IMR-90 (cell line): ENCODE data around the gene PITHD1. TPM values are rescaled to one million over a fixed set of nuclear protein-coding genes. Genes with fewer than 3 reads are reported as not detected.

ENCODE experiments used
- ATAC-seq: fragments of 200-7000 bp; cut with Tn5 transposase; 2 replicates; pipeline ENCODE4 v1.9.1; 2020; ENCODE audit warnings: low read depth, mild to moderate bottlenecking, moderate library complexity
- BruUV-seq: library from RNA; stranded (reverse); fragments of 400-500 nt; replicated peaks from 2 replicates; lab custom pipeline; 2021; lab: Mats Ljungman, UMichigan
- CTCF ChIA-PET: fragments of 300-600 bp; formaldehyde crosslinking; extraction: SDS; loops from one replicate; lab custom pipeline; 2021; ENCODE audit warnings: antibody characterized with exemption; lab: Yijun Ruan, JAX
- POLR2A ChIA-PET: fragments of 300-600 bp; sonication (Branson Sonifier 250); formaldehyde crosslinking; loops from one replicate; lab custom pipeline; 2022; ENCODE audit warnings: antibody characterized with exemption; ENCODE audit not compliant: unreplicated experiment; lab: Charles Lee
- DNase-seq: peaks from one replicate; pipeline ENCODE4 v3.0.0; 2013
- H2AFZ ChIP-seq: replicated peaks from 2 replicates; pipeline ENCODE3; 2013; ENCODE audit warnings: low read length, mild to moderate bottlenecking; ENCODE audit not compliant: poor library complexity
- H2AK5ac ChIP-seq: 2 replicates; pipeline ENCODE4 v1.6.1; 2013; ENCODE audit warnings: low read depth, low read length, inconsistent platforms
- H2AK9ac ChIP-seq: replicated peaks from 2 replicates; pipeline ENCODE3; 2013; ENCODE audit warnings: mild to moderate bottlenecking, low read depth, low read length, moderate library complexity; ENCODE audit not compliant: poor library complexity
- H2BK120ac ChIP-seq: 2 replicates; pipeline ENCODE4 v1.6.1; 2013; ENCODE audit warnings: low read depth, low read length, inconsistent platforms
- H2BK15ac ChIP-seq: 3 replicates; pipeline ENCODE4 v1.6.1; 2013; ENCODE audit warnings: low read depth, low read length, inconsistent platforms
- H2BK20ac ChIP-seq: 2 replicates; pipeline ENCODE4 v1.6.1; 2013; ENCODE audit warnings: low read depth, mild to moderate bottlenecking, inconsistent platforms, low read length, moderate library complexity
- H2BK5ac ChIP-seq: 2 replicates; pipeline ENCODE4 v1.6.1; 2013; ENCODE audit warnings: mild to moderate bottlenecking, low read depth, low read length, inconsistent platforms; ENCODE audit not compliant: poor library complexity, severe bottlenecking
- H3K14ac ChIP-seq: replicated peaks from 2 replicates; pipeline ENCODE4 v1.6.1; 2013; ENCODE audit warnings: low read depth, low read length, inconsistent platforms
- H3K18ac ChIP-seq: 2 replicates; pipeline ENCODE4 v1.6.1; 2013; ENCODE audit warnings: low read depth, low read length, control low read depth
- H3K23ac ChIP-seq: 2 replicates; pipeline ENCODE4 v1.6.1; 2013; ENCODE audit warnings: low read depth, low read length, inconsistent platforms
- H3K27ac ChIP-seq: 2 replicates; pipeline ENCODE4 v1.5.1; 2013; ENCODE audit warnings: mild to moderate bottlenecking, control low read depth, low read length; ENCODE audit not compliant: insufficient read depth
- H3K27me3 ChIP-seq: 2 replicates; pipeline ENCODE4 v1.6.1; 2013; ENCODE audit warnings: low read length; ENCODE audit not compliant: control insufficient read depth, insufficient read depth
- H3K36me3 ChIP-seq: 2 replicates; pipeline ENCODE4 v1.6.1; 2013; ENCODE audit warnings: low read length, mixed read lengths; ENCODE audit not compliant: control insufficient read depth, insufficient read depth
- H3K4ac ChIP-seq: 2 replicates; pipeline ENCODE4 v1.6.1; 2013; ENCODE audit warnings: low read depth, low read length, inconsistent platforms
- H3K4me1 ChIP-seq: 2 replicates; pipeline ENCODE4 v1.6.1; 2013; ENCODE audit warnings: low read length, mixed read lengths; ENCODE audit not compliant: control insufficient read depth, insufficient read depth
- H3K4me2 ChIP-seq: 2 replicates; pipeline ENCODE4 v1.6.1; 2013; ENCODE audit warnings: low read depth, mild to moderate bottlenecking, control low read depth, low read length, moderate library complexity
- H3K4me3 ChIP-seq: 2 replicates; pipeline ENCODE4 v1.5.1; 2013; ENCODE audit warnings: low read depth, mild to moderate bottlenecking, control low read depth, low read length, moderate library complexity; ENCODE audit not compliant: insufficient read depth
- H3K56ac ChIP-seq: 2 replicates; pipeline ENCODE4 v1.6.1; 2013; ENCODE audit warnings: low read length, inconsistent platforms; ENCODE audit not compliant: insufficient read depth; ENCODE audit errors: extremely low read depth
- H3K79me1 ChIP-seq, 2 experiments: 2 replicates each; pipeline ENCODE4 v1.6.1; 2013; ENCODE audit warnings: low read length in 2 of 2, inconsistent platforms in 1 of 2, low read depth in 1 of 2
- H3K9ac ChIP-seq: 2 replicates; pipeline ENCODE4 v1.6.1; 2013; ENCODE audit warnings: low read depth, low read length, control low read depth
- H3K9me1 ChIP-seq: 2 replicates; pipeline ENCODE4 v1.6.1; 2013; ENCODE audit warnings: low read length, inconsistent platforms; ENCODE audit not compliant: insufficient read depth
- H3K9me3 ChIP-seq: 2 replicates; pipeline ENCODE4 v1.6.1; 2013; ENCODE audit warnings: low read length; ENCODE audit not compliant: control insufficient read depth, insufficient read depth
- H4K20me1 ChIP-seq: 2 replicates; pipeline ENCODE4 v1.6.1; 2013; ENCODE audit warnings: low read length, inconsistent platforms; ENCODE audit not compliant: insufficient read depth
- H4K5ac ChIP-seq: 2 replicates; pipeline ENCODE4 v1.6.1; 2013; ENCODE audit warnings: mild to moderate bottlenecking, low read depth, low read length, control low read depth
- H4K8ac ChIP-seq, 2 experiments: 2 replicates each; pipeline ENCODE4 v1.6.1; 2013; ENCODE audit warnings: low read depth in 2 of 2, low read length in 2 of 2, control low read depth in 1 of 2, inconsistent platforms in 1 of 2
- H4K91ac ChIP-seq: 2 replicates; pipeline ENCODE4 v1.6.1; 2013; ENCODE audit warnings: low read depth, low read length, inconsistent platforms; ENCODE audit not compliant: insufficient read depth
- BHLHE40 ChIP-seq: fragments of 150-350 bp; IDR thresholded peaks from 2 replicates; pipeline ENCODE4 v1.6.1; 2016; ENCODE audit warnings: mild to moderate bottlenecking, low read depth, low read length
- NFE2L2 ChIP-seq: fragments of 150-350 bp; IDR thresholded peaks from 2 replicates; pipeline ENCODE4 v1.6.1; 2016; ENCODE audit warnings: low read depth, mild to moderate bottlenecking, low read length
- POLR2A ChIP-seq: IDR thresholded peaks from 2 replicates; pipeline ENCODE4 v1.6.1; 2012; ENCODE audit warnings: mild to moderate bottlenecking, low read depth, low read length
- RAD21 ChIP-seq: IDR thresholded peaks from 2 replicates; pipeline ENCODE4 v1.6.1; 2012; ENCODE audit warnings: low read length, improper control_type of control experiment
- RCOR1 ChIP-seq: IDR thresholded peaks from 2 replicates; pipeline ENCODE4 v1.6.1; 2012; ENCODE audit warnings: mild to moderate bottlenecking, low read length, improper control_type of control experiment; ENCODE audit not compliant: insufficient replicate concordance
- SMC3 ChIP-seq: fragments of 150-350 bp; IDR thresholded peaks from 2 replicates; pipeline ENCODE4 v1.6.1; 2016; ENCODE audit warnings: low read depth, mild to moderate bottlenecking, antibody characterized with exemption, low read length, moderate library complexity
- WGBS, 2 experiments: methylation state at CpG; one replicate each; pipeline versions ENCODE4 v1.1.5 to v1.1.7; 2013; ENCODE audit warnings: missing lambda C conversion rate in 2 of 2; ENCODE audit not compliant: insufficient read length in 1 of 2; ENCODE audit errors: extremely low coverage in 2 of 2; 5-methylcytosine and 5-hydroxymethylcytosine counted together
- dilution Hi-C: fragments of 300-500 bp; cut with HindIII; formaldehyde crosslinking; loops from one replicate; pipeline ENCODE4 v1.14.3; 2018; ENCODE audit warnings: low sequenced_read_pairs; ENCODE audit not compliant: unreplicated experiment
- in situ Hi-C: fragments of 300-500 bp; cut with MboI; formaldehyde crosslinking; loops from 3 replicates; pipeline ENCODE4 v1.14.3; 2019; ENCODE audit warnings: low sequenced_read_pairs, inconsistent platforms, mixed read lengths
- intact Hi-C: fragments of 100-400 bp; cut with micrococcal nuclease; formaldehyde crosslinking; loops from 2 replicates; pipeline ENCODE4 v1.10.0; 2022
- polyA plus RNA-seq, 3 experiments: library from polyadenylated mRNA; depleted of rRNA; stranded (reverse); fragments of >200 nt; gene quantifications; 2 replicates each; pipeline ENCODE4 v1.2.3, GENCODE V29; 2012; ENCODE audit warnings: low replicate concordance in 1 of 3
- total RNA-seq: library from RNA; depleted of rRNA; stranded (reverse); fragments of >200 nt; gene quantifications from 2 replicates; pipeline ENCODE4 v1.2.3, GENCODE V29; 2012
- TF ChIP-seq, protein P1 (sequence below): fragments of 150-350 bp; IDR thresholded peaks from 2 replicates; pipeline ENCODE4 v1.6.1; 2017; ENCODE audit warnings: mild to moderate bottlenecking, antibody characterized with exemption, low read length, low read depth
- TF ChIP-seq, protein P2 (sequence below): conservative IDR thresholded peaks from 2 replicates; pipeline ENCODE4 v1.5.1; 2012; ENCODE audit warnings: mild to moderate bottlenecking, low read depth, low read length, improper control_type of control experiment

PITHD1 gene
- total and polyA plus RNA-seq, 2 of the 4 experiments (the other 2 are of a cell fraction): 23.8 to 32.0 TPM

DNA sequence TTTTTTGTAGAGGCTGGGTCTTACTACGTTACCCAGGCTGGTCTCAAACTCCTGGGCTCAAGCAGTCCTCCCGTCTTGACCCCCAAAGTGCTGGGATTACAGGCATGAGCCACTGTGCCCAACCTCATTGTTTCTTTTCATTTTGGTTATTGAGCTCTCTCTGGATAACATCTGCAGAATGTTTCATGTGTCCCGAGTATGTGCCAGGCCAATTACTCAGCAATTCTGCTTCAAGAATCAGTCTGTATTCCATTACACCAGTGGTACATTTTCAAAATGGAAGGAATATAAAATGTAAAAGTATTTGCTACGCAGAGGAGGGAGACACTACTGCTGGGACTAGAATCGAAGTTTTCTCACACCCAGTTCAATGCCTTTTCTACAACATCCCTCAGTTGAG, 36.6 kb upstream of the PITHD1 start:
- Histone ChIP-seq H4K20me1 (peaks cover 25% of the 10 kb centered on the region), H2BK20ac (no peak overlapping the region), H3K14ac (no peak overlapping the region), H2AK5ac (no peak overlapping the region), H3K23ac (no peak overlapping the region), H3K36me3 (peaks cover 2% of the 10 kb centered on the region; the same call in 1 of the 2 replicates), H3K9me3 (no peaks in the 10 kb centered on the region), H3K79me1 (peaks cover 10 to 58% of the 10 kb centered on the region in 2 experiments; a peak in 3 of 4 replicates), H3K4me1 (peaks cover 2% of the 10 kb centered on the region), H3K9ac (no peak overlapping the region), H3K27me3 (no peaks in the 10 kb centered on the region), H4K91ac (no peak overlapping the region), H2AK9ac (no peak overlapping the region), H3K4me2 (no peak overlapping the region), H2BK5ac (no peak overlapping the region), H3K27ac (no peak overlapping the region), H2BK15ac (no peak overlapping the region), H4K8ac (no peak overlapping the region), H3K9me1 (peaks cover 4% of the 10 kb centered on the region; the same call in 1 of the 2 replicates), H3K18ac (no peak overlapping the region), H3K4ac (no peak overlapping the region), H3K4me3 (no peak overlapping the region), H4K5ac (no peak overlapping the region), H2AFZ (no peak overlapping the region), H2BK120ac (no peak overlapping the region), H3K56ac (no peak overlapping the region)
- DNase-seq (no peak), ATAC-seq (no peak)
- dilution Hi-C loops: no loop called here
- intact Hi-C loops: loop anchor here (5.0 kb wide), 1 partner anchor 49 kb away; the partner anchor contains the start of gene RPL11
- ChIA-PET CTCF (interaction anchor here (0.6 kb wide), 1 partner anchor 1841 kb away, joined by 3 read pairs; no protein-coding TSS in a partner anchor), POLR2A (no interaction called here)
- no TSS peak for BruUV-seq
- in situ Hi-C loops: no loop called here
- WGBS, 2 experiments: 100% methylated on average over 1 of the region's 5 CpGs; no CpG with 5 or more reads in 1 of the 2 experiments
- TF ChIP-seq RAD21: no peak
- TF ChIP-seq, protein P1, sequence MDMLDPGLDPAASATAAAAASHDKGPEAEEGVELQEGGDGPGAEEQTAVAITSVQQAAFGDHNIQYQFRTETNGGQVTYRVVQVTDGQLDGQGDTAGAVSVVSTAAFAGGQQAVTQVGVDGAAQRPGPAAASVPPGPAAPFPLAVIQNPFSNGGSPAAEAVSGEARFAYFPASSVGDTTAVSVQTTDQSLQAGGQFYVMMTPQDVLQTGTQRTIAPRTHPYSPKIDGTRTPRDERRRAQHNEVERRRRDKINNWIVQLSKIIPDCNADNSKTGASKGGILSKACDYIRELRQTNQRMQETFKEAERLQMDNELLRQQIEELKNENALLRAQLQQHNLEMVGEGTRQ: no peak
- TF ChIP-seq BHLHE40: no peak
- no peak for TF ChIP-seq RCOR1
- TF ChIP-seq, protein P2, sequence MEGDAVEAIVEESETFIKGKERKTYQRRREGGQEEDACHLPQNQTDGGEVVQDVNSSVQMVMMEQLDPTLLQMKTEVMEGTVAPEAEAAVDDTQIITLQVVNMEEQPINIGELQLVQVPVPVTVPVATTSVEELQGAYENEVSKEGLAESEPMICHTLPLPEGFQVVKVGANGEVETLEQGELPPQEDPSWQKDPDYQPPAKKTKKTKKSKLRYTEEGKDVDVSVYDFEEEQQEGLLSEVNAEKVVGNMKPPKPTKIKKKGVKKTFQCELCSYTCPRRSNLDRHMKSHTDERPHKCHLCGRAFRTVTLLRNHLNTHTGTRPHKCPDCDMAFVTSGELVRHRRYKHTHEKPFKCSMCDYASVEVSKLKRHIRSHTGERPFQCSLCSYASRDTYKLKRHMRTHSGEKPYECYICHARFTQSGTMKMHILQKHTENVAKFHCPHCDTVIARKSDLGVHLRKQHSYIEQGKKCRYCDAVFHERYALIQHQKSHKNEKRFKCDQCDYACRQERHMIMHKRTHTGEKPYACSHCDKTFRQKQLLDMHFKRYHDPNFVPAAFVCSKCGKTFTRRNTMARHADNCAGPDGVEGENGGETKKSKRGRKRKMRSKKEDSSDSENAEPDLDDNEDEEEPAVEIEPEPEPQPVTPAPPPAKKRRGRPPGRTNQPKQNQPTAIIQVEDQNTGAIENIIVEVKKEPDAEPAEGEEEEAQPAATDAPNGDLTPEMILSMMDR: no peak
- no peak for TF ChIP-seq SMC3
- TF ChIP-seq POLR2A: no peak
- TF ChIP-seq NFE2L2: no peak
